Mammary epithelial cell (primary cell): ENCODE data around the gene KRTDAP.

Experiments used
- EZH2 ChIP-seq: IDR thresholded peaks from 2 replicates; pipeline ENCODE4 v1.6.1; 2012; ENCODE audit warnings: low read length, inconsistent platforms, borderline replicate concordance
- TF ChIP-seq, protein P1 (sequence below), 2 donors: IDR thresholded peaks in 1 of 2; conservative IDR thresholded peaks in 1 of 2; 2 replicates each; pipeline ENCODE4 v1.5.1; 2011 to 2012; ENCODE audit warnings: inconsistent platforms in 2 of 2, low read length in 2 of 2, mild to moderate bottlenecking in 2 of 2, control low read depth in 1 of 2, low read depth in 1 of 2; ENCODE audit not compliant: insufficient read depth in 1 of 2; ENCODE audit errors: extremely low read depth in 1 of 2

DNA sequence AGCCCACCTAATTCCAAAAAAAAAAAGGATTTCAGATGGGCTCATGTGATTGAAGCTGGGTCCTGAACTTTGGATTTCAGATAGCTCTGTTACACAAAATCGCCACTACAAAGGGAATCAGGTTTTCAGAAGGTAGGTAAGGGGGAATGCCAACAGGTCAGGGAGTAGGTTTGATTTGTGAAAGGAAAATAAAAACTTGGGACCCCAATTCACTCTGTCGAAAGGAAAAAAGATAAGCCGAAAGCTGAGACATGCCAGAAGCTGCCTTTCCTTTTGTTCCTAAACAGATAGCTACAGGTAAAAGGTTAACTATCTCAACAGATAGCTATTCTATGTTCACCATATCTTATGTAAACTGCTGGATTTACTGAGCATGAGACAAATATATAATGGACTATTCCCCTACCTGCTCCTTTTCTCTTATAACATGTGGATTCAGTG, 4.0 kb downstream of the KRTDAP start:
- no peak for TF ChIP-seq EZH2
- TF ChIP-seq, protein P1, sequence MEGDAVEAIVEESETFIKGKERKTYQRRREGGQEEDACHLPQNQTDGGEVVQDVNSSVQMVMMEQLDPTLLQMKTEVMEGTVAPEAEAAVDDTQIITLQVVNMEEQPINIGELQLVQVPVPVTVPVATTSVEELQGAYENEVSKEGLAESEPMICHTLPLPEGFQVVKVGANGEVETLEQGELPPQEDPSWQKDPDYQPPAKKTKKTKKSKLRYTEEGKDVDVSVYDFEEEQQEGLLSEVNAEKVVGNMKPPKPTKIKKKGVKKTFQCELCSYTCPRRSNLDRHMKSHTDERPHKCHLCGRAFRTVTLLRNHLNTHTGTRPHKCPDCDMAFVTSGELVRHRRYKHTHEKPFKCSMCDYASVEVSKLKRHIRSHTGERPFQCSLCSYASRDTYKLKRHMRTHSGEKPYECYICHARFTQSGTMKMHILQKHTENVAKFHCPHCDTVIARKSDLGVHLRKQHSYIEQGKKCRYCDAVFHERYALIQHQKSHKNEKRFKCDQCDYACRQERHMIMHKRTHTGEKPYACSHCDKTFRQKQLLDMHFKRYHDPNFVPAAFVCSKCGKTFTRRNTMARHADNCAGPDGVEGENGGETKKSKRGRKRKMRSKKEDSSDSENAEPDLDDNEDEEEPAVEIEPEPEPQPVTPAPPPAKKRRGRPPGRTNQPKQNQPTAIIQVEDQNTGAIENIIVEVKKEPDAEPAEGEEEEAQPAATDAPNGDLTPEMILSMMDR (conservative IDR thresholded peaks at IDR 0.05 in 1 of 2, IDR thresholded peaks at IDR 0.05 in 1 of 2; ENCODE audit: extremely low read depth in 1 of 2, insufficient read depth in 1 of 2, low read depth in 1 of 2, low read length in 2 of 2): no peak
